DOHH2 (cell line): ENCODE measurements around the gene RBKS.

ENCODE experiments used
- H3F3A ChIP-seq: fragments of 200-600 bp; sonication (generic), shearing (Covaris generic); 2 replicates; pipeline ENCODE4 v1.6.0; 2016; ENCODE audit warnings: antibody characterized with exemption, mild to moderate bottlenecking; ENCODE audit not compliant: control insufficient read depth, insufficient read depth
- H3K27ac ChIP-seq: fragments of 200-600 bp; sonication (generic); 2 replicates; pipeline ENCODE4 v1.5.1; 2014; ENCODE audit warnings: low read depth, mild to moderate bottlenecking, low read length, moderate library complexity
- H3K27me3 ChIP-seq: fragments of 200-600 bp; sonication (generic); 2 replicates; pipeline ENCODE4 v1.6.1; 2014; ENCODE audit warnings: mild to moderate bottlenecking, low read length, mixed read lengths; ENCODE audit not compliant: control insufficient read depth
- H3K36me3 ChIP-seq: fragments of 200-600 bp; sonication (generic); 2 replicates; pipeline ENCODE4 v1.6.1; 2014; ENCODE audit warnings: mild to moderate bottlenecking, low read length, moderate library complexity, mixed read lengths; ENCODE audit not compliant: control insufficient read depth
- H3K4me1 ChIP-seq: fragments of 200-600 bp; sonication (generic); 2 replicates; pipeline ENCODE4 v1.6.1; 2014; ENCODE audit warnings: mild to moderate bottlenecking, low read length, mixed read lengths; ENCODE audit not compliant: control insufficient read depth
- H3K4me2 ChIP-seq: fragments of 200-600 bp; sonication (generic); 2 replicates; pipeline ENCODE4 v1.6.0; 2014; ENCODE audit warnings: mild to moderate bottlenecking, low read length, moderate library complexity
- H3K4me3 ChIP-seq: fragments of 200-600 bp; sonication (generic); 2 replicates; pipeline ENCODE4 v1.5.1; 2014; ENCODE audit warnings: mild to moderate bottlenecking, low read length, mixed read lengths
- H3K79me2 ChIP-seq: fragments of 200-600 bp; sonication (generic); 2 replicates; pipeline ENCODE4 v1.6.1; 2014; ENCODE audit warnings: mild to moderate bottlenecking, low read length, mixed read lengths; ENCODE audit not compliant: control insufficient read depth
- H3K9me2 ChIP-seq: fragments of 200-600 bp; sonication (generic); replicated peaks from 2 replicates; pipeline ENCODE4 v1.6.1; 2014; ENCODE audit warnings: mild to moderate bottlenecking, low read length, mixed read lengths; ENCODE audit not compliant: control insufficient read depth
- H3K9me3 ChIP-seq: fragments of 200-600 bp; sonication (generic); 2 replicates; pipeline ENCODE4 v1.6.1; 2014; ENCODE audit warnings: antibody characterized with exemption, low read length, mixed read lengths; ENCODE audit not compliant: control insufficient read depth, insufficient read depth
- H4K20me1 ChIP-seq: fragments of 200-600 bp; sonication (generic); 2 replicates; pipeline ENCODE4 v1.6.0; 2014; ENCODE audit warnings: low read depth, mild to moderate bottlenecking, antibody characterized with exemption, low read length, moderate library complexity; ENCODE audit not compliant: control insufficient read depth, insufficient read depth
- CTCF ChIP-seq: fragments of 200-600 bp; sonication (generic); IDR thresholded peaks from one replicate; pipeline ENCODE4 v1.5.1; 2014; ENCODE audit warnings: antibody characterized with exemption, mild to moderate bottlenecking, low read depth, low read length; ENCODE audit not compliant: poor library complexity, severe bottlenecking
- EZH2phosphoT487 ChIP-seq: fragments of 200-600 bp; sonication (generic); IDR thresholded peaks from 2 replicates; pipeline ENCODE4 v1.6.1; 2017; ENCODE audit warnings: borderline replicate concordance, mild to moderate bottlenecking, antibody characterized with exemption, low read length, moderate library complexity, mixed read lengths

The RBKS gene

DNA sequence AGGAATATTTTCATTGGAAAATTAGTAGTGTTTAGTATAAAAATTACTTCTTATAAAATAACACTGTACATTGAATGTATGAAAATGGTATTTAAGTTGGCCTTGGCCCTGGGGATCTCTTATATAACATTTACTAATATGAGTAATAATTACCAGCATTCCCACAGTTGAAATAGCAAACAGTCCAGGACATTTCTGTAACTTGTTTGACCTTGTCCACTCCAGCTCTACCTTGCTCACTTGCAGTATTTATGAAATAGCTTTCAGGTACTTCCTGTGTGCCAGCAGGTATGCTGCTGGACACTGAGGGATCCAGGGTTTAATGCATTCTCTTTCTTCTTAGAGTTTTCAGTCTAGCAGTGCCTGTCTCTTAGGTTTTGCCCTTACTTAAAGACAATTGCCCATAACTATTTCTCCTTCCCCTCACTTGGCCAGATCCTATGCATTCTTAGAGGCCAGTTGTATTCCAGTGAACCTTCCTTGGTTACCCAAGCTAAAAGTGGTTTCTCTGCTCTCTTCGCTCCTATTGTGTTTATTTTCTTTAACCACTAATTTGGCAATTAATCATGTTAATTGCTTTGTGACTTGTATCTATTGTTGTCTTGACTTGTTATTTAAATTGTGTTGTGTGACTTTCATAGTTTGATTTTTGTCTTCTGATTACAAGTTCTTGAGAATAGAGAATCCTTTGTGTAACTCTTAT lies 26.3 kb upstream of the RBKS start:
- Histone ChIP-seq H3K9me3 (no peaks in the 10 kb centered on the region), H3K4me2 (no peak overlapping the region), H3K27me3 (no peaks in the 10 kb centered on the region), H4K20me1 (no peaks in the 10 kb centered on the region), H3K4me1 (peaks cover 1% of the 10 kb centered on the region), H3K4me3 (no peak overlapping the region), H3K79me2 (no peaks in the 10 kb centered on the region), H3F3A (no peaks in the 10 kb centered on the region), H3K9me2 (no peaks in the 10 kb centered on the region), H3K36me3 (no peaks in the 10 kb centered on the region), H3K27ac (no peak overlapping the region)
- TF ChIP-seq EZH2phosphoT487 = no peak
- no peak for TF ChIP-seq CTCF

GRCh38 chr2:27915874-27916273 lies 25.7 kb upstream of the RBKS start:
- H3K4me3 ChIP-seq = no peak overlapping the region
- no peaks in the 10 kb centered on the region for H3K27me3 ChIP-seq
- H3K9me2 ChIP-seq = no peaks in the 10 kb centered on the region
- no peaks in the 10 kb centered on the region for H3K36me3 ChIP-seq
- H3K79me2 ChIP-seq = no peaks in the 10 kb centered on the region
- H3K27ac ChIP-seq = no peak overlapping the region
- no peak overlapping the region for H3K4me2 ChIP-seq
- TF ChIP-seq CTCF (no peak), EZH2phosphoT487 (no peak)
- peaks cover 7% of the 10 kb centered on the region for H3K4me1 ChIP-seq
- no peaks in the 10 kb centered on the region for H3K9me3 ChIP-seq
- H3F3A ChIP-seq = no peaks in the 10 kb centered on the region
- H4K20me1 ChIP-seq = no peaks in the 10 kb centered on the region

DNA sequence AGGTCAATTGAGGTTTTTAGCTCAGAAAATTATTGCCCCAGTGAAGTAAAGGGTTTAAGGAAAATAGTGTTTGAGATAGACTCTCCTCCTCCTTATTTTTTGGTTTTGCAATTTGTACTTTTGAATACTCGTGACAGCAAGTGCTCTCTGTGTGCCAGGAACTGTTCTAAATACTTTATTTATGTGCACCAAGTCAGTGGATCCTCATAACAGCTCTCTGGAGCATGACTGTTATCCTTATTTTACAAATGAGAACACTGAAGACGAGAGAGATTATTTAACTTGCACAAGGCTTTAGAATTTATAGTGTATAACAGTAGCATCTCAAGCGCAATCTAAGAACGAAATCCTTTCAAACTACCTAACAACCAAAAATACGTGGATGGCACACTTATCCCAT lies 25.0 kb upstream of the RBKS start:
- H3K4me2 ChIP-seq = no peak overlapping the region

More for the DNA sequence above, 25.0 kb upstream of the RBKS start:
- Histone ChIP-seq H4K20me1 (no peaks in the 10 kb centered on the region), H3K79me2 (no peaks in the 10 kb centered on the region), H3K27me3 (no peaks in the 10 kb centered on the region), H3K27ac (no peak overlapping the region), H3F3A (no peaks in the 10 kb centered on the region), H3K9me3 (no peaks in the 10 kb centered on the region), H3K4me3 (no peak overlapping the region), H3K36me3 (no peaks in the 10 kb centered on the region), H3K9me2 (no peaks in the 10 kb centered on the region), H3K4me1 (peaks cover 9% of the 10 kb centered on the region)
- TF ChIP-seq CTCF (no peak), EZH2phosphoT487 (no peak)
